GM12878 (cell line): ENCODE measurements around the gene CHD9. TPM values are rescaled to one million over a fixed set of nuclear protein-coding genes. Genes with fewer than 3 reads are reported as not detected.

Source experiments
- CEBPB ChIP-seq, 2 experiments: fragments of 150-350 bp in 1 of 2; IDR thresholded peaks; 2 replicates each; pipeline ENCODE4 v1.6.1; 2012 to 2014; ENCODE audit warnings: low read depth in 2 of 2, low read length in 2 of 2, borderline replicate concordance in 1 of 2, inconsistent platforms in 1 of 2
- CREM ChIP-seq: IDR thresholded peaks from 2 replicates; pipeline ENCODE4 v1.6.1; 2014; ENCODE audit warnings: antibody characterized with exemption, low read depth
- E4F1 ChIP-seq: fragments of 450-650 bp; IDR thresholded peaks from 2 replicates; pipeline ENCODE4 v1.6.1; 2018; ENCODE audit warnings: borderline replicate concordance, mild to moderate bottlenecking; ENCODE audit not compliant: partially characterized antibody
- FOXK2 ChIP-seq: fragments of 450-650 bp; IDR thresholded peaks from 2 replicates; pipeline ENCODE4 v1.6.1; 2017; ENCODE audit warnings: mild to moderate bottlenecking, moderate library complexity
- GABPA ChIP-seq: IDR thresholded peaks from 2 replicates; pipeline ENCODE4 v1.6.1; 2014; ENCODE audit warnings: antibody characterized with exemption, low read depth, mild to moderate bottlenecking, inconsistent platforms
- HDGF ChIP-seq: fragments of 450-650 bp; IDR thresholded peaks from 2 replicates; pipeline ENCODE4 v1.6.1; 2016; ENCODE audit warnings: antibody characterized with exemption
- JUND ChIP-seq: IDR thresholded peaks from 2 replicates; pipeline ENCODE4 v1.6.1; 2012; ENCODE audit warnings: low read depth, mild to moderate bottlenecking, low read length, improper control_type of control experiment, moderate library complexity
- PBX3 ChIP-seq: IDR thresholded peaks from 2 replicates; pipeline ENCODE4 v1.6.1; 2011; ENCODE audit warnings: mild to moderate bottlenecking, low read depth, low read length, moderate library complexity; ENCODE audit not compliant: insufficient replicate concordance
- POLR2AphosphoS2 ChIP-seq: IDR thresholded peaks from 2 replicates; pipeline ENCODE4 v1.6.1; 2011; ENCODE audit warnings: low read depth, mild to moderate bottlenecking, low read length, improper control_type of control experiment, moderate library complexity
- POU2F2 ChIP-seq: IDR thresholded peaks from 3 replicates; pipeline ENCODE4 v1.6.1; 2011; ENCODE audit warnings: low read depth, mild to moderate bottlenecking, low read length, borderline replicate concordance
- SKIL ChIP-seq: fragments of 450-650 bp; IDR thresholded peaks from 2 replicates; pipeline ENCODE4 v1.6.1; 2017; ENCODE audit warnings: mild to moderate bottlenecking, low read depth, inconsistent platforms; ENCODE audit not compliant: poor library complexity, severe bottlenecking
- SMAD1 ChIP-seq: fragments of 450-650 bp; IDR thresholded peaks from 2 replicates; pipeline ENCODE4 v1.6.1; 2018; ENCODE audit warnings: mild to moderate bottlenecking, low read depth; ENCODE audit not compliant: partially characterized antibody
- SMC3 ChIP-seq: IDR thresholded peaks from 2 replicates; pipeline ENCODE4 v1.6.1; 2011; ENCODE audit warnings: low read length, improper control_type of control experiment, borderline replicate concordance
- YY1 ChIP-seq: IDR thresholded peaks from 2 replicates; pipeline ENCODE4 v1.6.1; 2011; ENCODE audit warnings: low read depth, mild to moderate bottlenecking, low read length
- ZBTB33 ChIP-seq: fragments of 450-650 bp; IDR thresholded peaks from 2 replicates; pipeline ENCODE4 v1.6.1; 2017; ENCODE audit warnings: mild to moderate bottlenecking
- ZNF217 ChIP-seq: fragments of 450-650 bp; IDR thresholded peaks from 2 replicates; pipeline ENCODE4 v1.6.1; 2017; ENCODE audit warnings: antibody characterized with exemption, mild to moderate bottlenecking
- polyA plus RNA-seq, 11 experiments: library from polyadenylated mRNA; depleted of rRNA in 4 of 11; unstranded in 6 of 11; stranded (reverse) in 5 of 11; fragments of >200 nt; fragmentation: Nextera tagmentation in 4 of 11; fragmentation: Illumina TruSeq in 1 of 11; extraction: Ambion mirVana in 4 of 11; extraction: Trizol in 1 of 11; gene quantifications; 1 replicate in 1 of 11; 2 replicates in 10 of 11; pipeline versions ENCODE4 v1.2.1 to v1.2.3, GENCODE V29; 2011 to 2016; ENCODE audit warnings: inconsistent platforms in 2 of 11, missing spikeins in 2 of 11, low read depth in 1 of 11
- total RNA-seq, 4 experiments: library from RNA; depleted of rRNA in 3 of 4; stranded (reverse); fragments of >200 nt in 3 of 4; fragmentation: Illumina TruSeq in 1 of 4; extraction: Trizol in 1 of 4; gene quantifications; 2 replicates each; pipeline versions ENCODE4 v1.2.1 to v1.2.3, GENCODE V29; 2013 to 2021
- TF ChIP-seq, protein P1 (sequence below): fragments of 450-650 bp; IDR thresholded peaks from 2 replicates; pipeline ENCODE4 v1.6.1; 2014; ENCODE audit warnings: mild to moderate bottlenecking
- TF ChIP-seq, protein P2 (sequence below): IDR thresholded peaks from 2 replicates; pipeline ENCODE4 v1.6.1; 2012; ENCODE audit warnings: low read length, inconsistent platforms

The CHD9 gene
- total and polyA plus RNA-seq, 10 of the 15 experiments (the other 5 are each of a cell fraction or from before 2014, with no cell fraction given): 29.2 to 95.7 (median 54.3) TPM

- TF ChIP-seq PBX3: no peak
- TF ChIP-seq, protein P1, sequence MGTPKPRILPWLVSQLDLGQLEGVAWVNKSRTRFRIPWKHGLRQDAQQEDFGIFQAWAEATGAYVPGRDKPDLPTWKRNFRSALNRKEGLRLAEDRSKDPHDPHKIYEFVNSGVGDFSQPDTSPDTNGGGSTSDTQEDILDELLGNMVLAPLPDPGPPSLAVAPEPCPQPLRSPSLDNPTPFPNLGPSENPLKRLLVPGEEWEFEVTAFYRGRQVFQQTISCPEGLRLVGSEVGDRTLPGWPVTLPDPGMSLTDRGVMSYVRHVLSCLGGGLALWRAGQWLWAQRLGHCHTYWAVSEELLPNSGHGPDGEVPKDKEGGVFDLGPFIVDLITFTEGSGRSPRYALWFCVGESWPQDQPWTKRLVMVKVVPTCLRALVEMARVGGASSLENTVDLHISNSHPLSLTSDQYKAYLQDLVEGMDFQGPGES: no peak
- TF ChIP-seq CREM: 0 out of 2 replicates have a peak, but pooled peaks have one; percentile 27
- no peak for TF ChIP-seq JUND
- no peak for TF ChIP-seq GABPA
- no peak for TF ChIP-seq POLR2AphosphoS2
- TF ChIP-seq FOXK2: no peak
- 0 out of 2 replicates have a peak, but pooled peaks have one; percentile 28 for TF ChIP-seq ZNF217
- no peak for TF ChIP-seq POU2F2
- no peak for TF ChIP-seq HDGF
- TF ChIP-seq, protein P2, sequence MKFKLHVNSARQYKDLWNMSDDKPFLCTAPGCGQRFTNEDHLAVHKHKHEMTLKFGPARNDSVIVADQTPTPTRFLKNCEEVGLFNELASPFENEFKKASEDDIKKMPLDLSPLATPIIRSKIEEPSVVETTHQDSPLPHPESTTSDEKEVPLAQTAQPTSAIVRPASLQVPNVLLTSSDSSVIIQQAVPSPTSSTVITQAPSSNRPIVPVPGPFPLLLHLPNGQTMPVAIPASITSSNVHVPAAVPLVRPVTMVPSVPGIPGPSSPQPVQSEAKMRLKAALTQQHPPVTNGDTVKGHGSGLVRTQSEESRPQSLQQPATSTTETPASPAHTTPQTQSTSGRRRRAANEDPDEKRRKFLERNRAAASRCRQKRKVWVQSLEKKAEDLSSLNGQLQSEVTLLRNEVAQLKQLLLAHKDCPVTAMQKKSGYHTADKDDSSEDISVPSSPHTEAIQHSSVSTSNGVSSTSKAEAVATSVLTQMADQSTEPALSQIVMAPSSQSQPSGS: peak; percentile 75; the same call in 1 of the 2 replicates
- no peak for TF ChIP-seq YY1
- no peak for TF ChIP-seq SMC3
- TF ChIP-seq SKIL: no peak
- no peak for TF ChIP-seq CEBPB (IDR thresholded peaks at IDR 0.05; ENCODE audit: borderline replicate concordance in 1 of 2, low read depth in 2 of 2, low read length in 2 of 2)
- TF ChIP-seq ZBTB33: no peak
- TF ChIP-seq SMAD1: no peak
- TF ChIP-seq E4F1: no peak
Measured at GRCh38 chr16:53126390-53126789, 71.6 kb downstream of the CHD9 start (continued).
